NCI-H1417 (cell line): ENCODE measurements around the gene CD22.

Experiments
- DNase-seq, 3 experiments: peaks; one replicate each; lab custom pipeline; 2025; lab: John Stamatoyannopoulos, UW

CD22 gene

GRCh38 chr19:35313587-35313986 lies 15.4 kb upstream of the CD22 start:
- DNase-seq: peak in 1 of 3 experiments; percentile 5

- no peak for DNase-seq
Measured at GRCh38 chr19:35314031-35314430, 15.0 kb upstream of the CD22 start.

DNA sequence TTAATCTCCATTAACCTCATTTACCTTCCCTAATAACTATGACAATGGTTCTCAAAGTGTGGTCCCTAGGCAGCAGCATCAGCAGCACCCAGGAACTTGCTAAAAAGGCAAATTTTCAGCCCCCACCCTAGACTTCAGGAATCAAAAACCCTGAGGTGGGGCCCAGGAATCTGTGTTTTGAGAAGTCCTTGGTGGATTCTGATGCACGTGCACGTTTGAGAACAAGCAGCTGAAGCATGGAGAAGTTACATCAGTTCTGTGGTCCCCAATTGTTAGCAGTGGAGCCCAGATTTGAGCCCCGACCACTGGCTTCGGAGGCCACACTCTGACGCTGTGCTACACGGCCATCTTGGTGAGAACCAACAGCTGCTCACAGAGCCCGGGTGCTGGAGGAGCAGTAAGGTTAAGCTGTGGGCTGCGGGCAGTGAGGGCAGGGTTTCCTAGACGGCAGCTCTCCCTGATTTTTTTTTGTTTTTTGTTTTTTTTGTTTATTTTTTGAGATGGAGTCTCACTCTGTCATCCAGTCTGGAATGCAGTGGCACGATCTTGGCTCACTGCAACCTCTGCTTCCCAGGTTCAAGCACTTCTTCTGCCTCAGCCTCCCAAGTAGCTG lies 14.0 kb upstream of the CD22 start:
- DNase-seq: no peak

DNA sequence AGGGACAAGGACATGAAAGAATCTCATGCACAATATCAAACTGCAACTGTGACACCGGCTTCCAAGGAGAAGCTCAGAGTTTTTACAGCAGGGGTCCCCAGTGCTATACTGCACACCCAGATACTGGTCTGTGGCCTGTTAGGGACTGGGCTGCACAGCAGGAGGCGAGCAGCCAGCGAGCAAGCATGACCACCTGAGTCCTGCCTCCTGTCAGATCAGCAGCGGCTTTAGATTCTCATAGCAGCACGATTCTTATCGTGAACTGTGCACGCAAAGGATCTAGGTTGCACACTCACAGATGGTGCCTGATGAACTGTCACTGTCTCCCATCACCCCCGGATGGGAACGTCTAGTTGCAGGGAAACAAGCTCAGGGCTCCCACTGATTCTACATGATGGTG lies 13.1 kb upstream of the CD22 start:
- no peak for DNase-seq

- DNase-seq: peak; percentile 12 to 83 (median 27)
Measured at GRCh38 chr19:35316560-35316959, 12.4 kb upstream of the CD22 start.

DNA sequence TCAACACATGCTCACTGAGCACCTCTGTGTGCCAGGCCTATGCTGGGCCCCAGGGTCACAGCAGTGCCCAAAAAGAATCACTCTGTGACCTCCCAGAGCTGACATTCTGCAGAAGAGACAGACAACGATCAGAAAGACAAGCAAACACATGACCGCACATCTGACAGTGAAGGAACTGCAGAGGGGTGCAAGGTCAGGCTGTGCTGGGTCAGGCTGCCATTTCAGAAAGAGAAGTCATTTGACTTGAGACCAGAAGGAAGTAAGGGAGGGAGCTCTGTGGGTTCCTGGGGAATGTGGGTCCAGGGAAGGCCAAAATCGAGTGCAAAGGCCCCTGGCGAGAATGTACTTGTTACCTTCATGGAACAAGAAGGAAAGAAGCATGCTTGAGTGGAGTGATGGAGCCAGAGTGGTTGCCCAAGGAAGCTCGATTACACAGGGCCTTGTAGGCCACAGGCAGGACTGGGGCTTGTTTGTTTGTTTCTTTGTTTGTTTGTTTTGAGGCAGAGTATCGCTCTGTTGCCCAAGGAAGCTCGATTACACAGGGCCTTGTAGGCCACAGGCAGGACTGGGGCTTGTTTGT lies 11.4 kb upstream of the CD22 start:
- DNase-seq: no peak

- DNase-seq: no peak
Measured at GRCh38 chr19:35318679-35319448, 10.1 kb upstream of the CD22 start.

DNA sequence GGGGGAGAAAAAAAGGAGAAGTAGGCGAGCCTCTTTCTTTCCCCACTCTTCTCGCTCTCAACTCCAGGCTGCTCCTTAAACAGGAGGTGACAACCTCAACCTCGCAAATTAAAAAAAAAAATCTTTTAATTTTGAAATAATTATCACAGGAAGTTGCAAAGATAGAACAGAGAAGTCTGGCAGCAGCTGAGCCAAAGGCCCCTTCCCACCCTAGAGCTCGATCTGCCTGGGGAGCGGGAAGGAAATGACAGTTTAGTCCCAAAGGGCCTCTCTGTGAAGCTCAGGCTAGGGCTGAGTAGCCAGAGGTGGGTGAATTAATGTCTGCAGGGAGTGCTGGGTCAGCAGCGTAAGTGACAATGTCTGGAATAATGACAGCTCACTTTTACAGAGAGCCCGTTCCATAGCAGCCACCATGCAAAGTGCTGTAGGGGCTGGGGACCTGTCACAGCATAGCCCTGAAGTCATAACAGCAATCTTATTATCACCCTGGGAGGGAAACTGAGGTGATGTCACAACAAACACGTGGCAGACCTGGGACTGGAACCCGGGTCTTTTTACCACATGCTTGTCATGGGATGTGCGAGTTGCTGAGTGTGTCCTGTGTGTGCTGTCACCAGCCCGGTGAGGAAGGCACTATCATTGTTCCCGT lies 8.8 kb upstream of the CD22 start:
- DNase-seq: no peak

- no peak for DNase-seq
Measured at GRCh38 chr19:35321291-35321690, 7.7 kb upstream of the CD22 start.

DNA sequence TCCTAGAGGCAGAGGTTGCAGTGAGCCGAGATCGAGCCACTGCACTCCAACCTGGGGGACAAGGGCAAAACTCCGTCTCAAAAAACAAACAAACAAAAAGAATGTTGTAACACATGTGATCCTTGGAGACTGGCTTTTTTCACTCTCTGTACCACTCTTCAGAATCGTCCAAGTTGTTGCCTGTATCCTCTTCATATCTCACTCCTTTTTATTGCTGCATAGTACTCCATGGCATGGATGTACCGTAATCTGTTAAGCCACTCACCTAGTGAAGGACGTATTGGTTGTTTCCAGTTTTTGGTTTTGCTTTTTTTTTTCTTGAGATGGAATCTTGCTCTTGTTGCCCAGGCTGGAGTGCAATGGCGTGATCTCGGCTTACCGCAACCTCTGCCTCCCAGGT lies 7.0 kb upstream of the CD22 start:
- DNase-seq: no peak

GRCh38 chr19:35327642-35328041 lies 1.3 kb upstream of the CD22 start:
- no peak for DNase-seq

- DNase-seq: no peak
Measured at GRCh38 chr19:35329323-35329722, 336 bp downstream of the CD22 start.

DNA sequence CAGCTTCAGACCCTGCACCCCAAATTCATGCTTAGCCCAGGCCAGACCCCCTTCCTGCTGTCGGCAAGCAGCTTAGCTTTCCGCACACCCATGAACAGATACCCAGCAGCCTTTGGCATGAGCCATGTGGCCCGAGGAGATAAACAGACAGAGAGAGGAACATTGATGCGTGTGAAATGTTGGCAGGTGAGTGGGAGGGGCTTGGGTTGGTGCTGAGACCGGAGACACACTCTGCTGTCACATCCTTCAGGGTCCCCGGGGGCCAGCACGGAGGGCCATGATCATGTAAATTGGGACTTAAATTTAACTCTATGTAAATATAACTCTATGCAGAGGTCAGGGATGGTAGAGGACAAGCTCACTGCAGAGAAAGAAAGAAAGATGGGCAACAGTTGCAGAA lies 1.5 kb downstream of the CD22 start:
- DNase-seq: peak in 1 of 3 experiments; percentile 18

GRCh38 chr19:35331551-35332214 lies 2.7 kb downstream of the CD22 start:
- no peak for DNase-seq

DNA sequence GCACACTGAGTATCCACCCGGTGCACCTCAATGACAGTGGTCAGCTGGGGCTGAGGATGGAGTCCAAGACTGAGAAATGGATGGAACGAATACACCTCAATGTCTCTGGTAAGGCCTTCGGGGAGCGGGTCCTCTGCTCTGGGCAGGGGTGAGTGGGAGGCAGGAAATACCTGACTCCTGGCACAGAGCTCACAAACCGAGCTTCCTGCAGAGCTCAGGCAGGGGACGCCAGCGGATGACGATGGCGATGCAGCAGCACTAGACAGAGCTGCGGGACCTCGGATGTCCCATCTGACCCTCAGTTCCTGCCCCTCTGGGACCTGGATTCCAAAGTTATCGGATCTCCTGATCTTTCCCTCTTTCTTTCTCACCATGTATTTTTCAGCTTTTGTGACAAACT lies 3.8 kb downstream of the CD22 start:
- no peak for DNase-seq

DNA sequence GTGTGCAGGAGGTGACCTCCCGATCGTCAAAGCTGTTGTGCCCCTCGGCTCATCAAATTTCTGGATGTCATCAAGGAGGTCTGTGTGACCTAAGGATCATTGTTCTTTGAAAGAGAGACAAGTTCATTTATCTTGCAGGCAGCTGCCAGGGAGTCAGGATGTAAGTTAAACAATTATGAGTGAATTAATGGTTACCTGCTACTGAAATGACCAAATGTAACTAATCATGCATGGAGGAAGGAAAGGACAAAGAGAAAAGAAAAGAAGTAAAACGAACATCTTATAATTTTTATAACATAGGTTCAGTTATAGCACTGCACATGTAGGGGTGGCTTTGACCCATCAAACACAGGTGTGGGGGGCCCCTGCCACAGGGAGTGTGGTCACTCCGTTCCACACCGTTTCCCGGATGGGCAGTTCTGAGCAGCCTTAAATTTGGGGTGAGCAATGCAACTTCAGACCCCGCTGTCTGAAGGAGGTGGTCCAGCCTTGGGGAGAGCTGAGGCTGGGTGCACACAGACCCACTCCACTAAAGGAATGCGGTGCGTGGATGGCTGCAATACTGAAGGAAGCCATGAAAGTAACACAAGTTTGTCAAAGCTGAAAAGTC lies 5.3 kb downstream of the CD22 start:
- DNase-seq: no peak

- DNase-seq: no peak
Measured at GRCh38 chr19:35336166-35336955, 7.4 kb downstream of the CD22 start.

DNA sequence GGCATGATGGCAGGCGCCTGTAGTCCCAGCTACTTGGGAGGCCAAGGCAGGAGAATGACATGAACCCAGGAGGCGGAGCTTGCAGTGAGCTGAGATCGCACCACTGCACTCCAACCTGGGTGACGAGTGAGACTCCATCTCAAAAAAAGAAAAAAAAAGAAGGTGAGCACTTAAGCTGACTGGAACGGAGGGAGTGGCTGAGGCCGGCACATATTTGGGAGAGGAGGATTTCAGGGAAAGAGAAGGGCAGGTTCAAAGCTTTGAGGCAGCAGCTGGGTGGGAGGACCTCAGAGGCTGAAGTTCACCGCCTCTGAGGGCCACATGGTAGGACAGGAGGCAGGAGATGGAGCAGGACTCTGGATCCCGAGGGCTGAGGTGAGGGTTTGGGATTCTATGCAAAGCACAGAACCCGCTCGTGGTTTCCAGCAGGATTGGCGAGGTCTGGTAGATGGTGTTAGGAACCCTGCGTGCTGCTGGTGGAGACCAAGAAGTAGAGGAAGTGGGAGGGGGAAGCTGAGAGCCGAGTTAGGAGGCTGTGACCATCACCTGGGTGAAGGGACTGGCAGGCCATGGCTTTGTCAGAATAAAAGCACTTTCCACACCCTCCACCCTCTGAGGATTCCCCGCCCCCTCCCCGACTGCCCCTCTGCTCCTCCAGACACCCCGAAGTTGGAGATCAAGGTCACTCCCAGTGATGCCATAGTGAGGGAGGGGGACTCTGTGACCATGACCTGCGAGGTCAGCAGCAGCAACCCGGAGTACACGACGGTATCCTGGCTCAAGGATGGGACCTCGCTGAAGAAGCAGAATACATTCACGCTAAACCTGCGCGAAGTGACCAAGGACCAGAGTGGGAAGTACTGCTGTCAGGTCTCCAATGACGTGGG lies 8.4 kb downstream of the CD22 start:
- no peak for DNase-seq

DNA sequence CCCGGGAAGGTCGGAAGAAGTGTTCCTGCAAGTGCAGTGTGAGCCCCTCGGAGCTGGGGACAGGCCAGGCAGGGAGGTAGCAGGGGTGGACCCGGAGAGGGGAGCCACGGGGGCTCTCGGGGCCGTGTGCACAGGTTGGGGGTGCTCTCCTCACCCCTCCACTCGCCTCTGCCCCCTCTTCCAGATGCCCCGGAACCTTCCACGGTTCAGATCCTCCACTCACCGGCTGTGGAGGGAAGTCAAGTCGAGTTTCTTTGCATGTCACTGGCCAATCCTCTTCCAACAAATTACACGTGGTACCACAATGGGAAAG lies 9.0 kb downstream of the CD22 start:
- DNase-seq: no peak

DNA sequence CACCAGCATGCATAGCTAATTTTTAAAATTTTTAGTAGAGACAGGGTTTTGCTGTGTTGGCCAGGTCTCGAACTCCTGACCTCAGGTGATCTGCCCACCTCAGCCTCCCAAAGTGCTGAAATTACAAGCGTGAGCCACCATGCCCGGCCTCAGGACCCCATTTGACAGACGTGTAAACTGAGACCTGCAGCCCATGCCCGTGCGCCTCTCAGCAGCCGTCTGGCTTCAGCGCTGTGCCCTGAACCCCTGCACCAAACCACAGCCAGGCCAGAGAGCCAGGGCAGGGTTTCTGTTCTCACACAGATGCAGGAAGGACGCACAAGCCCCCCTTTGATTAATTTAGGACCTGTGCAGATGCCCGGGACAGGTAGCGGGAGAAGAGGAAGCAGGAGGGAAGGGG lies 11.4 kb downstream of the CD22 start:
- DNase-seq: no peak
